SK-N-SH (cell line): ENCODE data around the gene PLEKHA6.

Experiments used
- EP300 ChIP-seq, 2 experiments: IDR thresholded peaks; 2 replicates each; pipeline versions ENCODE4 v1.4.0 to v1.6.1; 2012; ENCODE audit warnings: borderline replicate concordance in 1 of 2, low read depth in 1 of 2, low read length in 1 of 2
- EZH2phosphoT487 ChIP-seq: fragments of 200-600 bp; sonication (generic); IDR thresholded peaks from 2 replicates; pipeline ENCODE4 v1.6.1; 2017; ENCODE audit warnings: low read depth, mixed run types, mild to moderate bottlenecking, antibody characterized with exemption, moderate library complexity, borderline replicate concordance
- FOXM1 ChIP-seq: IDR thresholded peaks from 2 replicates; pipeline ENCODE4 v1.4.0; 2012; ENCODE audit warnings: low read depth, mild to moderate bottlenecking
- RAD21 ChIP-seq: IDR thresholded peaks from 2 replicates; pipeline ENCODE4 v1.6.1; 2012; ENCODE audit warnings: mild to moderate bottlenecking, low read length
- RCOR1 ChIP-seq: fragments of 150-350 bp; IDR thresholded peaks from 2 replicates; pipeline ENCODE4 v1.6.1; 2017; ENCODE audit warnings: antibody characterized with exemption, low read length
- RFX5 ChIP-seq: IDR thresholded peaks from 2 replicates; pipeline ENCODE4 v1.6.1; 2012; ENCODE audit warnings: mild to moderate bottlenecking, improper control_type of control experiment, low read length
- SIN3A ChIP-seq: IDR thresholded peaks from 2 replicates; pipeline ENCODE4 v1.6.1; 2012; ENCODE audit warnings: low read depth, mild to moderate bottlenecking, low read length, moderate library complexity, borderline replicate concordance
- SMC3 ChIP-seq: IDR thresholded peaks from 2 replicates; pipeline ENCODE4 v1.6.1; 2012; ENCODE audit warnings: low read depth, low read length, improper control_type of control experiment
- TAF1 ChIP-seq: IDR thresholded peaks from 2 replicates; pipeline ENCODE4 v1.6.1; 2012; ENCODE audit warnings: low read depth, mild to moderate bottlenecking, low read length, moderate library complexity, borderline replicate concordance
- TCF12 ChIP-seq: IDR thresholded peaks from 2 replicates; pipeline ENCODE4 v1.4.0; 2012
- TF ChIP-seq, protein P1 (sequence below): fragments of 200-600 bp; sonication (generic); IDR thresholded peaks from 2 replicates; pipeline ENCODE4 v1.6.1; 2017; ENCODE audit warnings: antibody characterized with exemption, mild to moderate bottlenecking, moderate library complexity
- TF ChIP-seq, protein P2 (sequence below): IDR thresholded peaks from 2 replicates; pipeline ENCODE4 v1.6.1; 2012; ENCODE audit warnings: mild to moderate bottlenecking, low read depth, low read length, moderate library complexity
- TF ChIP-seq, protein P3 (sequence below): fragments of 150-350 bp; IDR thresholded peaks from 2 replicates; pipeline ENCODE4 v1.6.1; 2017; ENCODE audit warnings: antibody characterized with exemption, low read length, low read depth, borderline replicate concordance
- TF ChIP-seq, protein P4 (sequence below): IDR thresholded peaks from 2 replicates; pipeline ENCODE4 v1.4.0; 2012; ENCODE audit warnings: low read depth

DNA sequence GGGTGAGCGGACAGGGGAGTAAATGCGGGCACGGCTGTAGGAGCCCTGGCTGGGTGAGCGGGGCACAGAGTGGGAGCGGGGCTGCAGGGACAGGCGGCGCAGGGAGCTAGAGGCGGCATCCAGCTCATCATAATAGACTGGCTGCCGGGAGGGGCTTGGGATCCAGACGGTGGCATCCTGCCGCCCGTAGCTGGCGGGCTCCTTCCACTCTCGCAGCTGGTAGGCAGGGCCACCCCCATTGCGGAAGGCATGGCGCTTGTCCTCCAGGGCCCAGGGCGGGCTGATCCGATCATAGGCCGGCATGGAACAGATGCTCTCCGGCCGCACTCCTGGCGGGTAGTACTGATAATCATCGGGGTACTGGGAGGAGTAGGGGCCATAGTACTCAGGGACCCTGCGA is 102.3 kb downstream of the PLEKHA6 start:
- TF ChIP-seq SMC3 = no peak
- TF ChIP-seq RCOR1 = no peak
- TF ChIP-seq, protein P1, sequence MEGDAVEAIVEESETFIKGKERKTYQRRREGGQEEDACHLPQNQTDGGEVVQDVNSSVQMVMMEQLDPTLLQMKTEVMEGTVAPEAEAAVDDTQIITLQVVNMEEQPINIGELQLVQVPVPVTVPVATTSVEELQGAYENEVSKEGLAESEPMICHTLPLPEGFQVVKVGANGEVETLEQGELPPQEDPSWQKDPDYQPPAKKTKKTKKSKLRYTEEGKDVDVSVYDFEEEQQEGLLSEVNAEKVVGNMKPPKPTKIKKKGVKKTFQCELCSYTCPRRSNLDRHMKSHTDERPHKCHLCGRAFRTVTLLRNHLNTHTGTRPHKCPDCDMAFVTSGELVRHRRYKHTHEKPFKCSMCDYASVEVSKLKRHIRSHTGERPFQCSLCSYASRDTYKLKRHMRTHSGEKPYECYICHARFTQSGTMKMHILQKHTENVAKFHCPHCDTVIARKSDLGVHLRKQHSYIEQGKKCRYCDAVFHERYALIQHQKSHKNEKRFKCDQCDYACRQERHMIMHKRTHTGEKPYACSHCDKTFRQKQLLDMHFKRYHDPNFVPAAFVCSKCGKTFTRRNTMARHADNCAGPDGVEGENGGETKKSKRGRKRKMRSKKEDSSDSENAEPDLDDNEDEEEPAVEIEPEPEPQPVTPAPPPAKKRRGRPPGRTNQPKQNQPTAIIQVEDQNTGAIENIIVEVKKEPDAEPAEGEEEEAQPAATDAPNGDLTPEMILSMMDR = no peak
- TF ChIP-seq, protein P2, sequence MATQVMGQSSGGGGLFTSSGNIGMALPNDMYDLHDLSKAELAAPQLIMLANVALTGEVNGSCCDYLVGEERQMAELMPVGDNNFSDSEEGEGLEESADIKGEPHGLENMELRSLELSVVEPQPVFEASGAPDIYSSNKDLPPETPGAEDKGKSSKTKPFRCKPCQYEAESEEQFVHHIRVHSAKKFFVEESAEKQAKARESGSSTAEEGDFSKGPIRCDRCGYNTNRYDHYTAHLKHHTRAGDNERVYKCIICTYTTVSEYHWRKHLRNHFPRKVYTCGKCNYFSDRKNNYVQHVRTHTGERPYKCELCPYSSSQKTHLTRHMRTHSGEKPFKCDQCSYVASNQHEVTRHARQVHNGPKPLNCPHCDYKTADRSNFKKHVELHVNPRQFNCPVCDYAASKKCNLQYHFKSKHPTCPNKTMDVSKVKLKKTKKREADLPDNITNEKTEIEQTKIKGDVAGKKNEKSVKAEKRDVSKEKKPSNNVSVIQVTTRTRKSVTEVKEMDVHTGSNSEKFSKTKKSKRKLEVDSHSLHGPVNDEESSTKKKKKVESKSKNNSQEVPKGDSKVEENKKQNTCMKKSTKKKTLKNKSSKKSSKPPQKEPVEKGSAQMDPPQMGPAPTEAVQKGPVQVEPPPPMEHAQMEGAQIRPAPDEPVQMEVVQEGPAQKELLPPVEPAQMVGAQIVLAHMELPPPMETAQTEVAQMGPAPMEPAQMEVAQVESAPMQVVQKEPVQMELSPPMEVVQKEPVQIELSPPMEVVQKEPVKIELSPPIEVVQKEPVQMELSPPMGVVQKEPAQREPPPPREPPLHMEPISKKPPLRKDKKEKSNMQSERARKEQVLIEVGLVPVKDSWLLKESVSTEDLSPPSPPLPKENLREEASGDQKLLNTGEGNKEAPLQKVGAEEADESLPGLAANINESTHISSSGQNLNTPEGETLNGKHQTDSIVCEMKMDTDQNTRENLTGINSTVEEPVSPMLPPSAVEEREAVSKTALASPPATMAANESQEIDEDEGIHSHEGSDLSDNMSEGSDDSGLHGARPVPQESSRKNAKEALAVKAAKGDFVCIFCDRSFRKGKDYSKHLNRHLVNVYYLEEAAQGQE = no peak
- TF ChIP-seq TCF12 = no peak
- TF ChIP-seq, protein P3, sequence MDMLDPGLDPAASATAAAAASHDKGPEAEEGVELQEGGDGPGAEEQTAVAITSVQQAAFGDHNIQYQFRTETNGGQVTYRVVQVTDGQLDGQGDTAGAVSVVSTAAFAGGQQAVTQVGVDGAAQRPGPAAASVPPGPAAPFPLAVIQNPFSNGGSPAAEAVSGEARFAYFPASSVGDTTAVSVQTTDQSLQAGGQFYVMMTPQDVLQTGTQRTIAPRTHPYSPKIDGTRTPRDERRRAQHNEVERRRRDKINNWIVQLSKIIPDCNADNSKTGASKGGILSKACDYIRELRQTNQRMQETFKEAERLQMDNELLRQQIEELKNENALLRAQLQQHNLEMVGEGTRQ = no peak
- no peak for TF ChIP-seq RAD21
- no peak for TF ChIP-seq FOXM1
- TF ChIP-seq, protein P4, sequence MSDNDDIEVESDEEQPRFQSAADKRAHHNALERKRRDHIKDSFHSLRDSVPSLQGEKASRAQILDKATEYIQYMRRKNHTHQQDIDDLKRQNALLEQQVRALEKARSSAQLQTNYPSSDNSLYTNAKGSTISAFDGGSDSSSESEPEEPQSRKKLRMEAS = no peak
- no peak for TF ChIP-seq EZH2phosphoT487
- no peak for TF ChIP-seq EP300 (IDR thresholded peaks at IDR 0.05; ENCODE audit: borderline replicate concordance in 1 of 2, low read depth in 1 of 2, low read length in 1 of 2)
- no peak for TF ChIP-seq RFX5
- no peak for TF ChIP-seq TAF1
- TF ChIP-seq SIN3A = no peak
